Brain microvascular endothelial cell (primary cell): ENCODE data around the gene TNS1.
A peak's percentile ranks its signal among the peaks of the same experiment; 100 is the strongest.
"Not testable (repeated sequence)": the region's sequence is repeated elsewhere in the genome, so short reads cannot be mapped to it uniquely, and the experiment has no call there.

Experiments
- DNase-seq: peaks from one replicate; pipeline ENCODE4 v3.0.0-alpha.2; 2020
- H3K27ac ChIP-seq: fragments of 250-450 bp; sonication (Bioruptor Pico); 2 replicates; pipeline ENCODE4 v1.5.1; 2020; ENCODE audit warnings: mild to moderate bottlenecking, moderate library complexity
- H3K27me3 ChIP-seq: fragments of 250-450 bp; sonication (Bioruptor Pico); replicated peaks from 2 replicates; pipeline ENCODE4 v1.5.1; 2020; ENCODE audit warnings: mild to moderate bottlenecking
- H3K36me3 ChIP-seq: fragments of 250-450 bp; sonication (Bioruptor Pico); replicated peaks from 2 replicates; pipeline ENCODE4 v1.5.1; 2020; ENCODE audit warnings: mild to moderate bottlenecking
- H3K4me3 ChIP-seq: 2 replicates; pipeline ENCODE4 v1.5.1; 2011; ENCODE audit warnings: low read depth, mild to moderate bottlenecking, control low read depth, low read length, moderate library complexity
- CTCF ChIP-seq: IDR thresholded peaks from 2 replicates; pipeline ENCODE4 v1.5.1; 2011; ENCODE audit warnings: low read depth, mild to moderate bottlenecking, moderate library complexity, low read length, control low read depth, inconsistent platforms; ENCODE audit errors: missing control alignments
- in situ Hi-C: cut with HindIII; loops from 2 replicates; pipeline ENCODE4 v1.10.0; 2017; ENCODE audit warnings: low sequenced_read_pairs, low pct_ligation_motif_present

TNS1 gene

GRCh38 chr2:218035463-218036100, 32.8 kb upstream of the TNS1 start:
- no peak for DNase-seq
- no peaks in the 10 kb centered on the region for H3K36me3 ChIP-seq
- H3K27me3 ChIP-seq: peaks cover 27% of the 10 kb centered on the region
- TF ChIP-seq CTCF: no peak
- no peak overlapping the region for H3K4me3 ChIP-seq
- H3K27ac ChIP-seq: no peak overlapping the region
- in situ Hi-C loops: no loop called here

- in situ Hi-C loops, H3K27ac ChIP-seq, H3K36me3 ChIP-seq: not testable (repeated sequence)
- peak; percentile 34 for DNase-seq
- peak; percentile 79 for TF ChIP-seq CTCF
- peak overlapping the region; percentile 1 for H3K4me3 ChIP-seq
- peaks cover 24% of the 10 kb centered on the region for H3K27me3 ChIP-seq
Measured at GRCh38 chr2:218034497-218035213, 31.9 kb upstream of the TNS1 start.

GRCh38 chr2:218033590-218034496, 31.0 kb upstream of the TNS1 start:
- no peak for DNase-seq
- Histone ChIP-seq H3K27ac (no peak overlapping the region), H3K4me3 (no peak overlapping the region), H3K36me3 (no peaks in the 10 kb centered on the region), H3K27me3 (peaks cover 23% of the 10 kb centered on the region)
- in situ Hi-C loops: no loop called here
- TF ChIP-seq CTCF: no peak

GRCh38 chr2:218033208-218033589, 30.4 kb upstream of the TNS1 start:
- H3K27ac ChIP-seq: no peak overlapping the region
- no peak for DNase-seq
- H3K4me3 ChIP-seq: no peak overlapping the region
- no peak for TF ChIP-seq CTCF
- H3K27me3 ChIP-seq: peaks cover 18% of the 10 kb centered on the region
- H3K36me3 ChIP-seq: no peaks in the 10 kb centered on the region
- in situ Hi-C loops: no loop called here

- no peak overlapping the region for H3K4me3 ChIP-seq
- H3K27me3 ChIP-seq: peaks cover 18% of the 10 kb centered on the region
- no peaks in the 10 kb centered on the region for H3K36me3 ChIP-seq
- TF ChIP-seq CTCF: no peak
- no peak for DNase-seq
- in situ Hi-C loops: no loop called here
- no peak overlapping the region for H3K27ac ChIP-seq
Measured at GRCh38 chr2:218032336-218033171, 29.8 kb upstream of the TNS1 start.
